HepG2 (cell line): ENCODE results near the gene JAGN1. TPM values are rescaled to one million over a fixed set of nuclear protein-coding genes. Genes with fewer than 3 reads are reported as not detected.
A peak's percentile ranks its signal among the peaks of the same experiment; 100 is the strongest.

ENCODE experiments used
- CSRNP1 ChIP-seq: sonication (generic); formaldehyde crosslinking; IDR thresholded peaks from 2 replicates; pipeline ENCODE4 v1.8.1; 2023; ENCODE audit warnings: mild to moderate bottlenecking, missing genetic modification reagents
- DMAP1 ChIP-seq: IDR thresholded peaks from 2 replicates; pipeline ENCODE4 v1.6.1; 2016
- HOXA7 ChIP-seq: sonication (generic); formaldehyde crosslinking; IDR thresholded peaks from 2 replicates; pipeline ENCODE4 v1.8.1; 2022; ENCODE audit warnings: mild to moderate bottlenecking, missing genetic modification reagents, moderate library complexity
- ISL2 ChIP-seq: sonication (generic); formaldehyde crosslinking; IDR thresholded peaks from 2 replicates; pipeline ENCODE4 v1.5.0; 2020; ENCODE audit warnings: missing genetic modification reagents
- MLX ChIP-seq: IDR thresholded peaks from 2 replicates; pipeline ENCODE4 v1.6.1; 2016
- NFE2 ChIP-seq: sonication (generic); formaldehyde crosslinking; IDR thresholded peaks from 2 replicates; pipeline ENCODE4 v1.4.0; 2020; ENCODE audit warnings: missing genetic modification reagents
- RCOR2 ChIP-seq: IDR thresholded peaks from 2 replicates; pipeline ENCODE4 v1.6.1; 2016; ENCODE audit warnings: missing biosample characterization, missing genetic modification reagents
- RNF2 ChIP-seq: fragments of 450-650 bp; conservative IDR thresholded peaks from 2 replicates; pipeline ENCODE4 v1.6.1; 2016; ENCODE audit warnings: low read depth
- SNAPC5 ChIP-seq: sonication (generic); formaldehyde crosslinking; IDR thresholded peaks from 2 replicates; pipeline ENCODE4 v1.8.1; 2023; ENCODE audit warnings: mild to moderate bottlenecking, missing genetic modification reagents, borderline replicate concordance
- SP1 ChIP-seq, 2 experiments: fragments of 450-650 bp in 1 of 2; sonication (generic) in 1 of 2; formaldehyde crosslinking in 1 of 2; IDR thresholded peaks; 2 replicates each; pipeline versions ENCODE4 v1.4.0 to v1.6.1; 2016 to 2020; ENCODE audit warnings: missing genetic modification reagents in 1 of 2
- TEAD3 ChIP-seq: optimal IDR thresholded peaks from 2 replicates; pipeline ENCODE3; 2016; ENCODE audit warnings: borderline replicate concordance
- TMF1 ChIP-seq: sonication (generic); formaldehyde crosslinking; IDR thresholded peaks from 2 replicates; pipeline ENCODE4 v1.8.1; 2022; ENCODE audit warnings: low read depth, missing genetic modification reagents
- ZBTB3 ChIP-seq: sonication (generic); formaldehyde crosslinking; IDR thresholded peaks from 2 replicates; pipeline ENCODE4 v1.4.0; 2020; ENCODE audit warnings: low read depth, mild to moderate bottlenecking, moderate library complexity, missing genetic modification reagents, borderline replicate concordance
- ZBTB39 ChIP-seq: sonication (generic); formaldehyde crosslinking; IDR thresholded peaks from 2 replicates; pipeline ENCODE4 v1.5.0; 2020; ENCODE audit warnings: missing genetic modification reagents
- ZC3H4 ChIP-seq: sonication (generic); formaldehyde crosslinking; IDR thresholded peaks from 2 replicates; pipeline ENCODE4 v1.4.0; 2020; ENCODE audit warnings: missing genetic modification reagents, borderline replicate concordance
- ZFP1 ChIP-seq: IDR thresholded peaks from 2 replicates; pipeline ENCODE4 v1.6.1; 2016
- ZNF160 ChIP-seq: sonication (generic); formaldehyde crosslinking; IDR thresholded peaks from 2 replicates; pipeline ENCODE4 v1.8.0; 2022; ENCODE audit warnings: mild to moderate bottlenecking, inconsistent platforms, missing genetic modification reagents
- ZNF251 ChIP-seq: sonication (generic); formaldehyde crosslinking; IDR thresholded peaks from 2 replicates; pipeline ENCODE4 v1.9.0; 2021; ENCODE audit warnings: mild to moderate bottlenecking, missing genetic modification reagents
- ZNF280B ChIP-seq: sonication (generic); formaldehyde crosslinking; IDR thresholded peaks from 2 replicates; pipeline ENCODE4 v1.5.0; 2020; ENCODE audit warnings: missing genetic modification reagents, mild to moderate bottlenecking, borderline replicate concordance
- ZNF329 ChIP-seq: sonication (generic); formaldehyde crosslinking; IDR thresholded peaks from 2 replicates; pipeline ENCODE4 v1.9.0; 2021; ENCODE audit warnings: low read depth, mild to moderate bottlenecking, missing genetic modification reagents
- ZNF34 ChIP-seq: sonication (generic); formaldehyde crosslinking; IDR thresholded peaks from 2 replicates; pipeline ENCODE4 v1.4.0; 2020; ENCODE audit warnings: mild to moderate bottlenecking, missing genetic modification reagents, borderline replicate concordance
- ZNF432 ChIP-seq: sonication (generic); formaldehyde crosslinking; IDR thresholded peaks from 2 replicates; pipeline ENCODE4 v1.5.0; 2020; ENCODE audit warnings: missing genetic modification reagents, mild to moderate bottlenecking, borderline replicate concordance
- ZNF569 ChIP-seq: sonication (generic); formaldehyde crosslinking; IDR thresholded peaks from 2 replicates; pipeline ENCODE4 v1.5.0; 2020; ENCODE audit warnings: mild to moderate bottlenecking, missing genetic modification reagents, moderate library complexity, borderline replicate concordance
- ZNF619 ChIP-seq: sonication (generic); formaldehyde crosslinking; IDR thresholded peaks from 2 replicates; pipeline ENCODE4 v1.4.0; 2020; ENCODE audit warnings: mild to moderate bottlenecking, missing genetic modification reagents
- ZNF652 ChIP-seq: IDR thresholded peaks from 2 replicates; pipeline ENCODE4 v1.6.1; 2016; ENCODE audit warnings: low read depth, borderline replicate concordance
- polyA plus RNA-seq, 8 experiments: library from polyadenylated mRNA; depleted of rRNA in 3 of 8; stranded (reverse) in 7 of 8; unstranded in 1 of 8; fragments of >200 nt; fragmentation: Illumina TruSeq in 4 of 8; extraction: Trizol in 4 of 8; gene quantifications; 2 replicates each; pipeline versions ENCODE4 v1.2.1 to v1.2.3, GENCODE V29; 2011 to 2016; ENCODE audit warnings: low read depth in 4 of 8, missing spikeins in 1 of 8, mixed read lengths in 1 of 8; ENCODE audit not compliant: insufficient read depth in 1 of 8
- total RNA-seq, 5 experiments: library from RNA; depleted of rRNA; stranded (reverse); fragments of >200 nt; fragmentation: Illumina TruSeq; extraction: Trizol; gene quantifications; 2 replicates each; pipeline ENCODE4 v1.2.3, GENCODE V29; 2016; ENCODE audit warnings: low read depth in 1 of 5

JAGN1 gene
- total and polyA plus RNA-seq, 2 of the 13 experiments (the other 11 are each of a cell fraction or from before 2014, with no cell fraction given): 49.9 to 50.9 TPM

GRCh38 chr3:9878700-9879099, 11.7 kb upstream of the JAGN1 start (continued):
- TF ChIP-seq ZNF652 (CRISPR knock-in tag): no peak
- no peak for TF ChIP-seq CSRNP1
- TF ChIP-seq ZC3H4: no peak
- 0 out of 2 replicates have a peak, but pooled peaks have one; percentile 48 for TF ChIP-seq ZNF280B (CRISPR knock-in tag)
- TF ChIP-seq RNF2: no peak
- TF ChIP-seq TEAD3 (CRISPR knock-in tag): peak; percentile 40
- no peak for TF ChIP-seq TMF1
- TF ChIP-seq ZBTB3: no peak
- no peak for TF ChIP-seq ZNF432 (CRISPR knock-in tag)
- no peak for TF ChIP-seq ZNF619 (CRISPR knock-in tag)
- no peak for TF ChIP-seq ZFP1 (CRISPR knock-in tag)
- peak; percentile 85; the same call in 1 of the 2 replicates for TF ChIP-seq ZNF329 (CRISPR knock-in tag)
- no peak for TF ChIP-seq MLX (CRISPR knock-in tag)
- TF ChIP-seq ZNF569 (CRISPR knock-in tag): no peak
- TF ChIP-seq ZBTB39 (CRISPR knock-in tag): no peak
- TF ChIP-seq ISL2 (CRISPR knock-in tag): no peak
- no peak for TF ChIP-seq HOXA7 (CRISPR knock-in tag)
- no peak for TF ChIP-seq ZNF251 (CRISPR knock-in tag)
- no peak for TF ChIP-seq ZNF160 (CRISPR knock-in tag)
- TF ChIP-seq NFE2 (CRISPR knock-in tag): no peak
- no peak for TF ChIP-seq ZNF34 (CRISPR knock-in tag)
- no peak for TF ChIP-seq DMAP1 (CRISPR knock-in tag)
- no peak for TF ChIP-seq SP1 (IDR thresholded peaks at IDR 0.05)
- TF ChIP-seq SP1 (CRISPR knock-in tag; IDR thresholded peaks at IDR 0.05): no peak
- peak; percentile 37; the same call in 1 of the 2 replicates for TF ChIP-seq RCOR2 (CRISPR knock-in tag)
- TF ChIP-seq SNAPC5 (CRISPR knock-in tag): no peak
